Stimulated activated CD8-positive, alpha-beta memory T cell treated with anti-CD3 and anti-CD28 coated beads, Interleukin-2, amount 100 ng/mL, for 48 hours (primary cell): ENCODE measurements around the gene TAF11L13.

Experiments
- DNase-seq, 2 donors: peaks; one replicate each; pipeline ENCODE4 v3.0.0-alpha.2; 2020; ENCODE audit warnings: low read depth in 2 of 2

TAF11L13 gene

DNA sequence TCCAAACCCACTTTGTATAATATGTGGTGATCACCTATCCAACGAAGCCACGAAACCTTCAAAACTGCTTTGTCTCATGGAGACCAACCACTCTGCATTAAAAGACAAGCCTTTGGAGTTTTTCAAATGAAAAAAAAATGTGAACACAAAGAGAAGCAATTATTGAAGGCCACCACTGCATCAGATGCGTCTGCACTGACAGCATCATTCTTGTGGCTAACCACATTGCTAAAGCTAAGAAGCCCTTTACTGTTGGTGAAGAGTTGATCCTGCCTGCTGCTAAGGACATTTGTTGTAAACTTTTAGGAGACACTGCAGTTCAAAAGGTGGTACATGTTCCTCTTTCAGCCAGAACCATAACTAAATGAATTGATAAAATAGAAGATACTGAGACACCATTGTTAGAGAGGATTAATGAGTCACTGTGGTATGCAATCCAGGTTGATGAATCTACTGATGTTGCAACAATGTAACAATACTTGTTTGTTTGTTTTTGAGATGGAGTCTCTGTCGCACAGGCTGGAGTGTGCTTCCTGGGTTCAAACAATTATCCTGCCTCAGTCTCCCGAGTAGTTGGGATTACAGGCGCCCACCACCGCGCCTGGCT, 47.8 kb downstream of the TAF11L13 start:
- no peak for DNase-seq

- no peak for DNase-seq
Measured at GRCh38 chr5:17680737-17681136, 48.8 kb downstream of the TAF11L13 start.
